ENCODE results near the gene IGSF3. TPM values are rescaled to one million over a fixed set of nuclear protein-coding genes. Genes with fewer than 3 reads are reported as not detected.

IGSF3 gene
- total and polyA plus RNA-seq, 3 donors from 2014 or later = 12.6 to 27.2 (median 15.4) TPM

DNA sequence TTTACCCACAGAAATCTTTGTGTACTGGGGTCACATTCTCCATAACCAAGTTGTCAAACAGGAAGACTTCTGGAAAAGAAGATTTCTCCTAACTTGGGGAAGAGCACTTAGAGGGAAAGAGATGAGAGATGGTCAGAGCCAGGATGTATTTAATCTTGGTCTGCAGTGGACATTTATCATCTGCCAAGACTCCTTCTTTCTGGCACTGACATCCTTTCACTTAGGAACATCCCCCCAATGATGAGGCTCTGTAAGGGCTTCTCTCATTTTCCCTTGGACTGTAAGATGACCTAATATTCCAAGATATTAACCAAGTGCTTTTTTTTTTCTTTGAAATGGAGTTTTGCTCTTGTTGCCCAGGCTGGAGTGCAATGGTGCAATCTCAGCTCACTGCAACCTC, 39.3 kb upstream of the IGSF3 start:
- no peak overlapping the region for H3K27ac ChIP-seq
- TF ChIP-seq POLR2A (IDR thresholded peaks at IDR 0.05) = no peak
- TF ChIP-seq, protein P1, sequence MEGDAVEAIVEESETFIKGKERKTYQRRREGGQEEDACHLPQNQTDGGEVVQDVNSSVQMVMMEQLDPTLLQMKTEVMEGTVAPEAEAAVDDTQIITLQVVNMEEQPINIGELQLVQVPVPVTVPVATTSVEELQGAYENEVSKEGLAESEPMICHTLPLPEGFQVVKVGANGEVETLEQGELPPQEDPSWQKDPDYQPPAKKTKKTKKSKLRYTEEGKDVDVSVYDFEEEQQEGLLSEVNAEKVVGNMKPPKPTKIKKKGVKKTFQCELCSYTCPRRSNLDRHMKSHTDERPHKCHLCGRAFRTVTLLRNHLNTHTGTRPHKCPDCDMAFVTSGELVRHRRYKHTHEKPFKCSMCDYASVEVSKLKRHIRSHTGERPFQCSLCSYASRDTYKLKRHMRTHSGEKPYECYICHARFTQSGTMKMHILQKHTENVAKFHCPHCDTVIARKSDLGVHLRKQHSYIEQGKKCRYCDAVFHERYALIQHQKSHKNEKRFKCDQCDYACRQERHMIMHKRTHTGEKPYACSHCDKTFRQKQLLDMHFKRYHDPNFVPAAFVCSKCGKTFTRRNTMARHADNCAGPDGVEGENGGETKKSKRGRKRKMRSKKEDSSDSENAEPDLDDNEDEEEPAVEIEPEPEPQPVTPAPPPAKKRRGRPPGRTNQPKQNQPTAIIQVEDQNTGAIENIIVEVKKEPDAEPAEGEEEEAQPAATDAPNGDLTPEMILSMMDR (IDR thresholded peaks at IDR 0.05) = no peak
- no peaks in the 10 kb centered on the region for H3K36me3 ChIP-seq (ENCODE audit: low read depth, missing control alignments)
- no peaks in the 10 kb centered on the region for H3K4me1 ChIP-seq
- intact Hi-C loops (cut with DNase I; ENCODE audit: low total_unique reads) = no loop called here
- H3K9me3 ChIP-seq = no peaks in the 10 kb centered on the region
- DNase-seq = no peak
- no peaks in the 10 kb centered on the region for H3K27me3 ChIP-seq
- no peak overlapping the region for H3K4me3 ChIP-seq

DNA sequence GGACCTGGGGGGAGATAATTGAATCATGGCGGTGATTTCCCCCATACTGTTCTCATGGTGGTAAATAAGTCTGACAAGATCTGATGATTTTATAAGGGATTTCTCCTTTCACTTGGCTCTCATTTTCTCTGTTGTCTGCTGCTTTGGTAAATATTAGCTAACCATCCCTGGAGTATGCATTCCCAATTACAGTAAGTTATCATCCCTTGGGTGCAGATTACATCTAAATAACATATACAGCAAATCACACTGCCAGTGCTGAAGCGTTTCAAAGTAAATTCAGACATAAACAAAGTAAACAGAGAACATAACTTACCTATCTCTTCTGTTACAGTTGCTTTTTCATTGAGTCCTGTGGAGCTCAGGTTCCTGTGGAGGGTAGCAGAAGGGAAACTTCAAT, 38.6 kb upstream of the IGSF3 start:
- H3K9me3 ChIP-seq = no peaks in the 10 kb centered on the region
- H3K27me3 ChIP-seq = no peaks in the 10 kb centered on the region
- no peak for DNase-seq
- 90% methylated on average over 2 of the region's 2 CpGs for WGBS, 2 donors
- H3K4me3 ChIP-seq = no peak overlapping the region
- H3K36me3 ChIP-seq (ENCODE audit: low read depth, missing control alignments) = no peaks in the 10 kb centered on the region
- no peak overlapping the region for H3K27ac ChIP-seq
- intact Hi-C loops (cut with DNase I; ENCODE audit: low total_unique reads) = no loop called here
- no peaks in the 10 kb centered on the region for H3K4me1 ChIP-seq
- TF ChIP-seq, protein P1 (IDR thresholded peaks at IDR 0.05) = no peak
- no peak for TF ChIP-seq POLR2A (IDR thresholded peaks at IDR 0.05)

DNA sequence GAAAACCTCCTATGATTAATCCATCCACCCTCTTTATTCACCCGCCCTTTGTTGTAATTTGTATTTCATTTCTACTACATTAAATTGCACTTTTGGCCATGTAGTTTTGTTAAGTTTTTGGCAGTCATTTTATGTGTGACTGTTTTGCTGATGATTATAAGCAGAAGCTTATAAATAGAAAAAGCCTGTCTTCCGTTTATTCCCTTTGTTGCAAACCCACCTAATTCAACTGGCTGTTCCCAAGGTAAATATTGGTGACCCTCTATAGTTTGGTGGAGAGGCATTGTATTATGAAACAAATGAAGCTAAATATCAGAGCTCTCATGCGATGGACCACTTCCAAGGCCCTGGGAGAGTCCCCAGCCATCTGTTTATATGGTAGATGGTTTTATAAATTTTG, 36.7 kb upstream of the IGSF3 start:
- H3K36me3 ChIP-seq (ENCODE audit: low read depth, missing control alignments) = no peaks in the 10 kb centered on the region
- no peak for TF ChIP-seq POLR2A (IDR thresholded peaks at IDR 0.05)
- TF ChIP-seq, protein P1 (IDR thresholded peaks at IDR 0.05) = no peak
- H3K9me3 ChIP-seq = no peaks in the 10 kb centered on the region
- no peak for DNase-seq
- H3K4me3 ChIP-seq = no peak overlapping the region
- no peaks in the 10 kb centered on the region for H3K4me1 ChIP-seq
- H3K27me3 ChIP-seq = no peaks in the 10 kb centered on the region
- intact Hi-C loops (cut with DNase I; ENCODE audit: low total_unique reads) = no loop called here
- 84 to 93% methylated on average over 3 of the region's 3 CpGs for WGBS, 2 donors
- H3K27ac ChIP-seq = no peak overlapping the region

DNA sequence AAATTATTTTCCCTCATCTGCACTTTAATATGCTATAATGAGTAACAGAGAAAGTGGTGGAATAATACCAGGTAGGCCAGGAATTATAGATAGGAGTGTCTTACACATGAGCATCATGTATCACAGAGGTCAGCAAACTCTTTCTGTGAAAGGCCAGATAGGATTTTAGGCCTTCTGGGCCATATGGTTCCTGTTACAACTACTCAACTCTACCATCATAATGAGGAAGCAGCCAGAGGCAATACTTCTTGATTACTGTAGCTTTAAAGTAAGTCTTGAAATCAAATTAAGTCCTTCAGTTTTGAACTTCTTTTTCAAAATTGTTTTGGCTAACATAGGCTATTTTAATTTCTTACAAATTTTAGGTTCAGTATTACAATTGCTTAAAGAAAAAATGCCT, 32.1 kb upstream of the IGSF3 start:
- no peaks in the 10 kb centered on the region for H3K36me3 ChIP-seq (ENCODE audit: low read depth, missing control alignments)
- intact Hi-C loops (cut with DNase I; ENCODE audit: low total_unique reads) = no loop called here
- H3K4me1 ChIP-seq = no peaks in the 10 kb centered on the region
- H3K27ac ChIP-seq = no peak overlapping the region
- no peaks in the 10 kb centered on the region for H3K27me3 ChIP-seq
- TF ChIP-seq, protein P1 (IDR thresholded peaks at IDR 0.05) = no peak
- TF ChIP-seq POLR2A (IDR thresholded peaks at IDR 0.05) = no peak
- no peak for DNase-seq
- no peak overlapping the region for H3K4me3 ChIP-seq
- H3K9me3 ChIP-seq = no peaks in the 10 kb centered on the region

- TF ChIP-seq, protein P1 (IDR thresholded peaks at IDR 0.05) = no peak
- no peak for TF ChIP-seq POLR2A (IDR thresholded peaks at IDR 0.05)
- Histone ChIP-seq H3K9me3 (no peaks in the 10 kb centered on the region), H3K4me1 (no peaks in the 10 kb centered on the region), H3K27me3 (no peaks in the 10 kb centered on the region), H3K27ac (no peak overlapping the region), H3K36me3 (ENCODE audit: low read depth, missing control alignments) (no peaks in the 10 kb centered on the region), H3K4me3 (no peak overlapping the region)
- intact Hi-C loops (cut with DNase I; ENCODE audit: low total_unique reads) = no loop called here
- WGBS, 2 donors = 70 to 77% methylated on average over 2 of the region's 2 CpGs
- no peak for DNase-seq
Observed at GRCh38 chr1:116698244-116698595, 30.7 kb upstream of the IGSF3 start.

Measured in testis (tissue), 3 donors.